DND-41 (cell line): Measurements from ENCODE around the gene HELZ.

Experiments used
- ATAC-seq: fragments of 200-7000 bp; cut with Tn5 transposase; 3 replicates; pipeline ENCODE4 v1.9.1; 2021; ENCODE audit warnings: low read depth; ENCODE audit not compliant: insufficient read depth
- DNase-seq: peaks from one replicate; pipeline ENCODE4 v3.0.0-alpha.2; 2020
- H2AFZ ChIP-seq: 2 replicates; pipeline ENCODE4 v1.6.0; 2012; ENCODE audit warnings: low read depth, low read length
- H3K27ac ChIP-seq: 2 replicates; pipeline ENCODE4 v1.5.1; 2012; ENCODE audit warnings: low read length, inconsistent platforms
- H3K27me3 ChIP-seq: fragments of 200-600 bp; sonication (generic); 2 replicates; pipeline ENCODE4 v1.6.0; 2012; ENCODE audit warnings: low read length, mild to moderate bottlenecking, inconsistent platforms; ENCODE audit not compliant: insufficient read depth, poor library complexity
- H3K36me3 ChIP-seq: 2 replicates; pipeline ENCODE4 v1.5.1; 2012; ENCODE audit warnings: low read length, inconsistent platforms; ENCODE audit not compliant: insufficient read depth
- H3K4me1 ChIP-seq: 2 replicates; pipeline ENCODE4 v1.5.1; 2012; ENCODE audit warnings: mild to moderate bottlenecking, low read length; ENCODE audit not compliant: insufficient read depth
- H3K4me2 ChIP-seq: 2 replicates; pipeline ENCODE4 v1.6.0; 2012; ENCODE audit warnings: mild to moderate bottlenecking, moderate library complexity, low read length, inconsistent platforms; ENCODE audit not compliant: insufficient read depth
- H3K4me3 ChIP-seq, 2 experiments: fragments of 200-600 bp in 1 of 2; shearing (Covaris generic) in 1 of 2; 2 replicates each; pipeline ENCODE4 v1.5.1; 2012 to 2016; ENCODE audit warnings: inconsistent platforms in 2 of 2, low read length in 2 of 2, mild to moderate bottlenecking in 2 of 2, low read depth in 1 of 2, moderate library complexity in 1 of 2
- H3K79me2 ChIP-seq: 2 replicates; pipeline ENCODE4 v1.6.0; 2012; ENCODE audit warnings: low read length, inconsistent platforms; ENCODE audit not compliant: insufficient read depth
- H3K9ac ChIP-seq: 2 replicates; pipeline ENCODE4 v1.6.0; 2012; ENCODE audit warnings: low read depth, mild to moderate bottlenecking, inconsistent platforms, low read length, moderate library complexity
- H3K9me3 ChIP-seq: 2 replicates; pipeline ENCODE4 v1.5.1; 2012; ENCODE audit warnings: low read length, moderate library complexity, mild to moderate bottlenecking, inconsistent platforms; ENCODE audit not compliant: insufficient read depth, severe bottlenecking
- H4K20me1 ChIP-seq: 2 replicates; pipeline ENCODE4 v1.6.0; 2012; ENCODE audit warnings: low read length; ENCODE audit not compliant: insufficient read depth
- CTCF ChIP-seq: IDR thresholded peaks from 2 replicates; pipeline ENCODE4 v1.5.1; 2012; ENCODE audit warnings: borderline replicate concordance, low read length, moderate library complexity, mild to moderate bottlenecking; ENCODE audit not compliant: poor library complexity, severe bottlenecking; ENCODE audit errors: extremely low read depth
- EZH2 ChIP-seq: IDR thresholded peaks from 3 replicates; pipeline ENCODE4 v1.6.1; 2012; ENCODE audit warnings: borderline replicate concordance, low read depth, mild to moderate bottlenecking, moderate library complexity, low read length, inconsistent platforms; ENCODE audit not compliant: severe bottlenecking

The HELZ gene

GRCh38 chr17:67119102-67119501 lies 125.9 kb downstream of the HELZ start:
- no peak overlapping the region for H3K4me2 ChIP-seq
- H3K4me3 ChIP-seq: no peak overlapping the region
- H3K9ac ChIP-seq: no peak overlapping the region
- peaks cover 88% of the 10 kb centered on the region for H3K36me3 ChIP-seq
- no peaks in the 10 kb centered on the region for H3K79me2 ChIP-seq
- ATAC-seq (no peak), DNase-seq (no peak)
- H4K20me1 ChIP-seq: no peaks in the 10 kb centered on the region
- H2AFZ ChIP-seq: no peak overlapping the region
- TF ChIP-seq EZH2 (no peak), CTCF (no peak)
- H3K4me1 ChIP-seq: no peaks in the 10 kb centered on the region
- no peak overlapping the region for H3K27ac ChIP-seq
- H3K9me3 ChIP-seq: peaks cover 6% of the 10 kb centered on the region
- H3K27me3 ChIP-seq: no peaks in the 10 kb centered on the region

- H3K36me3 ChIP-seq: peaks cover 91% of the 10 kb centered on the region
- no peak overlapping the region for H2AFZ ChIP-seq
- no peak overlapping the region for H3K4me2 ChIP-seq
- no peaks in the 10 kb centered on the region for H4K20me1 ChIP-seq
- no peak overlapping the region for H3K9ac ChIP-seq
- DNase-seq (no peak), ATAC-seq (no peak)
- H3K27me3 ChIP-seq: no peaks in the 10 kb centered on the region
- no peaks in the 10 kb centered on the region for H3K79me2 ChIP-seq
- no peak overlapping the region for H3K27ac ChIP-seq
- H3K4me3 ChIP-seq: no peak overlapping the region
- no peaks in the 10 kb centered on the region for H3K4me1 ChIP-seq
- no peak for TF ChIP-seq EZH2
- TF ChIP-seq CTCF: no peak
- peaks cover 6% of the 10 kb centered on the region for H3K9me3 ChIP-seq
Observed at GRCh38 chr17:67116045-67116575, 128.9 kb downstream of the HELZ start.

GRCh38 chr17:67115401-67115800 lies 129.6 kb downstream of the HELZ start:
- no peaks in the 10 kb centered on the region for H3K79me2 ChIP-seq
- DNase-seq: no peak
- TF ChIP-seq EZH2: no peak
- no peak for TF ChIP-seq CTCF
- peaks cover 6% of the 10 kb centered on the region for H3K9me3 ChIP-seq
- H3K4me3 ChIP-seq: no peak overlapping the region
- no peaks in the 10 kb centered on the region for H4K20me1 ChIP-seq
- H3K9ac ChIP-seq: no peak overlapping the region
- ATAC-seq: no peak
- H3K4me1 ChIP-seq: no peaks in the 10 kb centered on the region
- no peak overlapping the region for H3K4me2 ChIP-seq
- no peak overlapping the region for H2AFZ ChIP-seq
- H3K27me3 ChIP-seq: no peaks in the 10 kb centered on the region
- H3K27ac ChIP-seq: no peak overlapping the region
- peaks cover 90% of the 10 kb centered on the region for H3K36me3 ChIP-seq

GRCh38 chr17:67113486-67113885 lies 131.5 kb downstream of the HELZ start:
- DNase-seq: no peak
- Histone ChIP-seq H3K4me3 (no peak overlapping the region), H3K79me2 (no peaks in the 10 kb centered on the region), H3K27me3 (no peaks in the 10 kb centered on the region), H3K9me3 (peaks cover 6% of the 10 kb centered on the region), H3K9ac (no peak overlapping the region), H3K27ac (no peak overlapping the region), H3K36me3 (peaks cover 90% of the 10 kb centered on the region), H2AFZ (no peak overlapping the region), H4K20me1 (no peaks in the 10 kb centered on the region), H3K4me1 (no peaks in the 10 kb centered on the region), H3K4me2 (no peak overlapping the region)
- no peak for ATAC-seq
- TF ChIP-seq CTCF (no peak), EZH2 (no peak)
